ENCODE data around the gene TF. TPM values are rescaled to one million over a fixed set of nuclear protein-coding genes. Genes with fewer than 3 reads are reported as not detected.
"Not testable (repeated sequence)": the region's sequence is repeated elsewhere in the genome, so short reads cannot be mapped to it uniquely, and the experiment has no call there.

TF gene
- total RNA-seq, 1 donor from 2014 or later = 1.3 TPM

GRCh38 chr3:133776794-133777438 lies 30.7 kb downstream of the TF start:
- H3K27ac ChIP-seq (replicated peaks) = no peak overlapping the region
- no peaks in the 10 kb centered on the region for H3K4me1 ChIP-seq
- H3K36me3 ChIP-seq = no peaks in the 10 kb centered on the region
- no peak for TF ChIP-seq CTCF (IDR thresholded peaks at IDR 0.05; ENCODE audit: borderline replicate concordance)
- peaks cover 18% of the 10 kb centered on the region for H3K27me3 ChIP-seq (ENCODE audit: low read depth)
- no peak for DNase-seq
- no peak overlapping the region for H3K4me3 ChIP-seq
- intact Hi-C loops (cut with micrococcal nuclease) = no loop called here
- H3K9me3 ChIP-seq (replicated peaks) = no peaks in the 10 kb centered on the region

- no peaks in the 10 kb centered on the region for H3K36me3 ChIP-seq
- no peaks in the 10 kb centered on the region for H3K9me3 ChIP-seq (replicated peaks)
- peaks cover 29% of the 10 kb centered on the region for H3K27me3 ChIP-seq (ENCODE audit: low read depth)
- no peaks in the 10 kb centered on the region for H3K4me1 ChIP-seq
- H3K4me3 ChIP-seq = no peak overlapping the region
- DNase-seq = no peak
- no peak overlapping the region for H3K27ac ChIP-seq (replicated peaks)
- intact Hi-C loops (cut with micrococcal nuclease) = no loop called here
- no peak for TF ChIP-seq CTCF (IDR thresholded peaks at IDR 0.05; ENCODE audit: borderline replicate concordance)
These were observed 31.8 kb downstream of the TF start for GRCh38 chr3:133777807-133778568.

GRCh38 chr3:133779626-133780203 lies 33.5 kb downstream of the TF start:
- H3K27ac ChIP-seq (replicated peaks) = no peak overlapping the region
- peaks cover 41% of the 10 kb centered on the region for H3K27me3 ChIP-seq (ENCODE audit: low read depth)
- DNase-seq = no peak
- H3K36me3 ChIP-seq = no peaks in the 10 kb centered on the region
- no peak overlapping the region for H3K4me3 ChIP-seq
- H3K9me3 ChIP-seq (replicated peaks) = no peaks in the 10 kb centered on the region
- no peaks in the 10 kb centered on the region for H3K4me1 ChIP-seq
- intact Hi-C loops (cut with micrococcal nuclease) = no loop called here
- TF ChIP-seq CTCF (IDR thresholded peaks at IDR 0.05; ENCODE audit: borderline replicate concordance) = no peak

- H3K27ac ChIP-seq (replicated peaks); DNase-seq; H3K4me3 ChIP-seq; intact Hi-C loops (cut with micrococcal nuclease); H3K4me1 ChIP-seq; H3K36me3 ChIP-seq; H3K9me3 ChIP-seq (replicated peaks): not testable (repeated sequence)
- H3K27me3 ChIP-seq (ENCODE audit: low read depth) = peaks cover 41% of the 10 kb centered on the region
These were observed 34.6 kb downstream of the TF start for GRCh38 chr3:133780756-133781155.

GRCh38 chr3:133781570-133781969 lies 35.4 kb downstream of the TF start:
- H3K4me3 ChIP-seq = no peak overlapping the region
- TF ChIP-seq CTCF (IDR thresholded peaks at IDR 0.05; ENCODE audit: borderline replicate concordance) = no peak
- intact Hi-C loops (cut with micrococcal nuclease) = no loop called here
- H3K9me3 ChIP-seq (replicated peaks) = no peaks in the 10 kb centered on the region
- H3K36me3 ChIP-seq = no peaks in the 10 kb centered on the region
- no peak overlapping the region for H3K27ac ChIP-seq (replicated peaks)
- peaks cover 41% of the 10 kb centered on the region for H3K27me3 ChIP-seq (ENCODE audit: low read depth)
- DNase-seq = no peak
- H3K4me1 ChIP-seq = no peaks in the 10 kb centered on the region

- Histone ChIP-seq H3K36me3 (no peaks in the 10 kb centered on the region), H3K4me1 (no peaks in the 10 kb centered on the region), H3K27ac (replicated peaks) (no peak overlapping the region), H3K27me3 (ENCODE audit: low read depth) (peaks cover 41% of the 10 kb centered on the region), H3K4me3 (no peak overlapping the region), H3K9me3 (replicated peaks) (no peaks in the 10 kb centered on the region)
- DNase-seq = no peak
- intact Hi-C loops (cut with micrococcal nuclease) = no loop called here
- TF ChIP-seq CTCF (IDR thresholded peaks at IDR 0.05; ENCODE audit: borderline replicate concordance) = no peak
These were observed 36.3 kb downstream of the TF start for GRCh38 chr3:133782454-133782853.
